LHCN-M2 (cell line): ENCODE measurements around the gene ADAMTS16. TPM values are rescaled to one million over a fixed set of nuclear protein-coding genes. Genes with fewer than 3 reads are reported as not detected.

Source experiments
- DNase-seq: peaks from one replicate; pipeline ENCODE4 v3.0.0-alpha.2; 2012; ENCODE audit warnings: low read depth
- total RNA-seq: library from RNA; depleted of rRNA; stranded (reverse); fragments of >200 nt; gene quantifications from 2 replicates; pipeline ENCODE4 v1.2.3, GENCODE V29; 2014

ADAMTS16 gene
- total RNA-seq, 1 experiment from 2014 or later: 1.6 TPM

DNA sequence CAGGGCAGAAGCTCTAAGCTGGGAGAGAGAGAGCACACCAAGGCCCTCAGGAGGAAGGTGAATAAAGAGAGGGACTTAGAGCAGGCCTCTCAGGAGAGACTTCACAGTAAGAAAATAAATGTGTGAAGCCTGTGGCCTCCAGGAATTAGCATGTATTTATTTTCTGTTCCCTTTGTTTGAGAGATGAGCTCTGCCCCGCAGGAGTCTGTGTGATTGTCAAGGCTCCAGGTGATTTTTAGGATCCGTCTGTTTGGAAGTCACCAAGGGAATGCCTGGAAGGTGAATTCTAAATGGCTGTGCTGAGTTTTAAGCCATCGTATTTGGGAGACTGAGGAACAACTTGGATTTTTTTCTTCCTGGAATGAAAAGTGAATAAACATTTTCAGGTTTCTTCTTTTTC lies 174.0 kb downstream of the ADAMTS16 start:
- no peak for DNase-seq

DNA sequence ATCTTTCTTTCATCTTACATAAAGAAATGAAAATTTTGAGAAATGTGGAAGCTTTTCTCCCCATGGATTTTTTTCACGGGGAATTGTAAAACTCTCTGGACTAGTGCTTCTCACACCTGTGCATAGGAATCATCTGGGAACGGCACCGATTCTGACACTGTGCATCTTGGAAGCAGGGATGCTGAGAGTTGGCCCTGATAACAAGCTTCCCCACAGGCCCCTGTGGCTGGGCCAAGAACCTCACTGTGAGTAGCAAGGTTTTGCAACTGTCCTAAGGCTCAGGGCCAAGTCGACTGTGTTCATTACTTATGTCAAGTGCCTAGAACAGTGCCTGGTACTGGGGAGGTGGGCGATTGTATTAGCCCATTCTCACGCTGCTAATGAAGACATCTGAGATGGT lies 174.5 kb downstream of the ADAMTS16 start:
- DNase-seq: no peak

DNA sequence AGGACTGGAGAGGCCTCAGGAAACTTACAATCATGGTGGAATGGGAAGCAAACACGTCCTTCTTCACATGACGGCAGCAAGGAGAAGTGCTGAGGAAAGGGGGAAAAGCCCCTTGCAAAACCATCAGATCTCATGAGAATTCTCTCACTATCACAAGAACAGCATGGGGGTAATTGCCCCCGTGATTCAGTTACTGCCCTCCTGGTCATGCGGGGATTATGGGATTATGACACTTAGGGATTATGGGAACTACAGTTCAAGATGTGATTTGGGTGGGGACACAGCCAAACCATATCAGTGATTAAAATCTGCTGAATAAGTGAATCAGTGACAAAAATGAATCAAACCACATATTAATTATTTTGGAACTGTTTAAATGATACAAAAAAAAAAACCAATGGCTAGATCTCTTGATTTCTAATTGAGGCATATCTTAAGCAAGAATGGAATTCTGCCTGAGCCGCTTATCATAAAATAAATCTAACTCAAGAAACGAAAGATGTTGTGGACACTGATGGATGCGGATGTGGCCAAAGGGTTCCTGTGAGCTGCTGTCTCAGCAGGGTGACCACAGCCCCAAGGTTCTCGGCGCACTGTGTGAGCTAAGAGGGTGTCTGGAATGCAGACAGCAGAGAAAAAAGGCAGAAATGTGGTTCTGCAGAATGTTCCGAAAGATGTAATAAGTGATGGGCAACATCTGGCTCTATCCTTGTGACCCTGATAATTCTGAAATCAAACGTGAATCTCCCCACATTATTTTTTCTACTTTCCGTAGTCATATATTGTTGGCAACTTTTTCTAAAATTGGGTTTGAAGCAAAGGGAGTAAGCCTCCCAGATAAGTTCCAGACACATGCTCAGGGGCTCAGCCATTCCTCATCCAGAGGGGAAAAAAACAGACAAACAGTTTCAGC lies 175.2 kb downstream of the ADAMTS16 start:
- DNase-seq: no peak

DNA sequence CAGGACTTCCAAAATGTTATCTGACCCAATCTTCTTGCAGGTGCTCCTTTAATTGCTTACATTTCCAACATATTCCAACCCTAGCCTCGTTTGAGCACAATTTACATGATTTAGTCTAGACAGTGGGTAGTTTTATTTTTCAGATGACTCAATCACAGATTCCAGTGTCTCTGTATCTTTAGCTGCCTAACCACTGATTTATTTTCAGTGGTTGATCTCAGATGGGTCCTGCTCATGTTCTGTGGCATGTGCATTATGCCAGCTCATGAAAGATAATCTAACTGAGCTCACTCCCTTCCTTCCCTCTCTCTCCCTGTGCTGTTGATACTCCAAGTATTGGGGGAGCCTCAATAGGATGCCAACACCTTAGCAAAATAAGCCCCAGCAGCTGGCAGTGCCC lies 176.2 kb downstream of the ADAMTS16 start:
- peak; percentile 61 for DNase-seq

DNA sequence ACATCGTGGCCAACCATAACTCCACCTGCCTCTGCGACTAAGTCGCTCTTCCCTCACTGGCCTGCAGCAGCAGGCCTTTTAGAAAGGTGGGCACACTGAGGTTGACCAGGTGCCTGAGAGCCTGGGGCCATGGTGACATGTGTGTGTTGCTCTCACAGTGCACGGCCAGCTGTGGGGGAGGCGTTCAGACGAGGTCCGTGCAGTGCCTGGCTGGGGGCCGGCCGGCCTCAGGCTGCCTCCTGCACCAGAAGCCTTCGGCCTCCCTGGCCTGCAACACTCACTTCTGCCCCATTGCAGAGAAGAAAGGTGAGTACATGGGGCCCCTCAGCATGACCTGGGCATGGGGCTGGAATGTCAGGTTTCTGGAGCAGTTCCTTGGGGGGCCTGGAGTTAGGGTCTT lies 177.8 kb downstream of the ADAMTS16 start:
- DNase-seq: no peak

DNA sequence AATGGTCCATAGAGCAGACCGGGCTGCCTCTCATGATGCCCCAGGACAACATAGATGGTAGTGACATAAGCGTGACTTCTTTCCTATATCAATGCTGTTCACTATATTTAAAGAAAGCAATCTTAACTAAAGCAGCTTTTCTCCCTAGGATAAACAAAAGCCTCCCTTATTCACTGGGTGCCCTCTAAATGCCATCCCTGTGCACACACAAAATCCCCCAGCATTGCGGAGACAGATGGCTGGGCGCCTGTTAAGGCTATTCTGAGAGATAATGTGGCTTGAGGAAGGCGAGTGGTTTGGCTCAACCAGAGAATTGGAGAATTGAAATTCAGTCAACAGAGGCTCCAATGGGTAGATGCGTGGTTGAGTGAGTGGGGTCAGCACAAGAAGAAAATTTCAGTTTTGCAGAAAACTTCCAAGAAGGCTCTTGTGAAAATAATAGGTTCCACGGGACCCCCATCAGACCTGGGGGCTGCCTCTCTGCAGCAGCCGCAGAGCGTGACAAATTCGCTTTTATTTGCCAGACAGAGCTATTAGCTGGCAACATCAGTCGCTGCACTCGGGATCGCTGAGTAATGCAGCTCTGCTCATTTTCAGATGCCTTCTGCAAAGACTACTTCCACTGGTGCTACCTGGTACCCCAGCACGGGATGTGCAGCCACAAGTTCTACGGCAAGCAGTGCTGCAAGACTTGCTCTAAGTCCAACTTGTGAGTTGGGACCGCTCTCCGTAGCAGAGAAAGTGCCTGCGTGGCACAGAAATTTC lies 178.5 kb downstream of the ADAMTS16 start:
- no peak for DNase-seq

DNA sequence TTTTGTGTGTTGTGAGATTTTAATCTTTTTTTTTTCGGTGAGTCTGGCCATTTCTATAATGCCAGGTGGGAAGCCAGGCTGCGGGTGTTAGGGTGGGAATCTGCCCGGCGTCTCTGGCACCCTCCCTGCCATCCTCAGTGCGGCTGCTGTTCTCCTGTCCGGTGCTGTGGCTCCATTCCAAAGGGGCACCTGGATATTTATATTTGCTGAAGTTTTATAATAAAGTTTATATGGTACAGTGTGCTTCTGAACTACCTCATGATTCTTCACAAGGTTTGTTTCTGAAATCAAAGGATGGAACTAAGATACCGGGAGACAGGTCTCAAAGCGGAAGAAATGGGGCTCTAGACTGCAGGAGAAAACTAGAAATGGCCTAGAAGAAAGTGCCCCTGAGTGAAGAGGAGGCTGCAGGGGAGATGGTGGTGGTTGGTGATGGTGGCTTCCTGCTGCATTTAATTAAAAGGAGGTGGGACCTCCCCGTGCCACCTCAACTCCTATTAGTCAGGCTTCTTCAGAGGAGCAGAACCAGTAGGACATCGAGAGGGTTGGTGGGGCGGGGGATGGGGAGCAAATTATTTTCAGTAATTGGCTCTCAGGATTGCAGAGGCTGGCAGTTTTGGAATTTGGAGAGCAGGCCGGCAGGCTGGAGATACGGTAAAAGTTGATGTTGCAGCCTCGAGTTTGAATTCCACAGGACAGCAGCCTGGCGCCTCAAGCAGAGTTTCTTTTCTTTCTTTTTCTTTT lies 180.1 kb downstream of the ADAMTS16 start:
- no peak for DNase-seq

DNA sequence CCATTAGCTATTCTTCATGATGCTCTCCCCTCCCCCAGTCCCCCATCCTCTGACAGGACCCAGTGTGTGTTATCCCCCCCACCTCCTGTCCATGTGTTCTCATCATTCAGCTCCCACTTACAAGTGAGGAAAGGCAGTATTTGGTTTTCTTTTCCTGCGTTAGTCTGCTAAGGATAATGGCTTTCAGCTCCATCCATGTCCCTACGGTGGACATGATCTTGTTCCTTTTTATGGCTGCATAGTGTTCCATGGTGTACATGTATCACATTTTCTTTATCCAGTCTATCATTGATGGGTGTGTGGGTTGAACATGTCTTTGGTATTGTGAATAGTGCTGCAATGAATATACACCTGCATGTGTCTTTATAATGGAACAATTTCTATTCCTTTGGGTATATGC lies 181.0 kb downstream of the ADAMTS16 start:
- no peak for DNase-seq

DNA sequence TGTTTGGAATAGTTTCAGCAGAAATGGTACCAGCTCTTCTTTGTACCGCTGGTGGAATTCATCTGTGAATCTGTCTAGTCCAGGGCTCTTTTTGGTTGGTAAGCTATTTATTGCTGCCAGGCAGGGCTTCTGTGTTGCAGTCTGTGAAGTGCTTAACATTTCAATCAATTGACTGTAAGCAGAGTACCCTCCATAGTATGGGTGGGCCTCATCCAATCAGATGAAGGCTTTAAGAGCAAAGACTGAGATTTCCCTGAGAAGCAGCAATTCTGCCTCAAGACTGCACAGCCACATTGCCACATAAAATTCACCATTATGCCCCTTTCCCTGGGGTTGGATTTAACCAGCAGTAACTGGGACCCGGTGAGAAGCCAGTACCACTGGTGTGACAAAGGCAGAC lies 183.4 kb downstream of the ADAMTS16 start:
- DNase-seq: no peak

DNA sequence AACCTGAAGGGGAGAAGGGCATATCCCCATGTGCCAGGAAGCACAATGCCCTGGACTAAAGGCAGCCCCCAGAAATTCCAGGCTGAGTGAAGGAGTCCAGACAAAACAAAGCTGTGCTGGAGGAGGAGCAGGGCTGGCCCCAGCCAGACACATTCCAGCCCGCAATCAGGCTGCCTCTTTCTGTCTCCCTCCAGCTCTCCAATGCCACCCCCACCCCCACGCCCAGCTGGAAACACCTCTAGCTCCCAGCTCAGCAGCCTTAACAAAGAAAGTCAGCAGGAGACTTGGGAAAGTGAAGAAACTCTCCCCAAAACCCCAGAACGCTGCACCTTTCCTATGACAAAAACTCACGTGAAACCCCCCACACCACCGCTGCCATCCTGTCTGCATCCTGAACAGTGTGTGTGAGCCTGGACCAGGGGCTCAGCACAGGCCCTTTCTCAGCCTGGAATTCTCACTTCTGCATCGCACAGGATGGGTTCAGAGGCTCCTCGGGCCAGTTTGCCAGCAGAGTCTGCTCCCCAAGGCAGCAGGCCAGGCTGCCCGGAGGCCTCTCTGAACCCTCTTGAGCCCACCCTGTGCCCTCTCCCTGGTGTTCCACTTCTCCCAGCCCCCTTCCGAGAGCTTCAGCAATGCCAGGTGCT lies 186.1 kb downstream of the ADAMTS16 start:
- no peak for DNase-seq

DNA sequence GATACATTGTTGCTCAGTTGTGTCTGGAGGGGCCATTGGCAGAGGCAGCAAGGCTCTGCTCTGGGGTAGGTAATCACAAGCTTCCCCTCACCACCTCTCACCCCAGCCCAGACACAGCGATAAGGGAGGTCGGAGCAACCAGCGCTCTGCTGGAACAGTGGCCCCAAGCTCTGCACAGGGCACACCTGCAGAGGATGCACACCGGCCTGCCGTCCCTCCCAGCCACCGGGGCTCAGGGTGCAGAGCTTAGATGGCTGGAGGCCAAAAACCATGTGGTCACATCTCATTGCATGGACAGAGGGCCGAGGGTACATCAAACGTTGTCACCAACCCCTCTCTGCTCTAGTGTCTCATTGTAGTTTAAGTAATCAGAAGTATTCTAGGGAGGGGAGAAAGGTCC lies 187.0 kb downstream of the ADAMTS16 start:
- DNase-seq: no peak

DNA sequence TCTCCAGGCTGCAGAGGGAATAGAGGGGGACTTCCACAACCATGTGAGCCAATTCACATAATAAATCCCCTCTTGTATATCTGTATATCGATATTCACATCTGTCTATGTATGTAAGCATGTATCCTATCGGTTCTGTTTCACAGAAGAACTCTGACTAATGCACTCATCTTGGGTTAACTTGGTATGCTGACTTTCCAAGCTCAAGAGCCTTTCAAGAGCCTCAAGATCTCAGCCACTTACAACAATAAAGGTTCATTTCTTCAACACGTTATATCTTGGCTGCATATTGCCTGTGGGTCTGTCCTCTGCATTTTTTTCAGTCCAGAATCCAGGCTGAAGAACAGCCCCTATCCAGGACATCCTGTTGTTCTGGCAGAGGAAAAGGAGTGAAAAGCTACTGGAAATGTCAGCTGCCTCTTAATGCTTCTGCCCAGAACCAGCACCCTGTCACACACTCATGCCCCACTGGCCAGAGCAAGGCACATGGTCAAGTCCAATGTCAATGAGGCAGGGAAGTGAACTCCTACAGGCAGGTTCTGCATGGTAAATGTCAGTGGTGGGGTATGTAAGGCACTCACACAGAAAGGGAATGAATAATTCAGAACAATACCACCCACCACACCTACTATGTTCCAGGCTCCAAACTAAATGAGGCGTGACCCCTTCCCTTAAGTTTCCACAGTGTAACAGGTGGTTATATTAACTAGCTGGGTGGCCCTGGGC lies 190.8 kb downstream of the ADAMTS16 start:
- DNase-seq: no peak

DNA sequence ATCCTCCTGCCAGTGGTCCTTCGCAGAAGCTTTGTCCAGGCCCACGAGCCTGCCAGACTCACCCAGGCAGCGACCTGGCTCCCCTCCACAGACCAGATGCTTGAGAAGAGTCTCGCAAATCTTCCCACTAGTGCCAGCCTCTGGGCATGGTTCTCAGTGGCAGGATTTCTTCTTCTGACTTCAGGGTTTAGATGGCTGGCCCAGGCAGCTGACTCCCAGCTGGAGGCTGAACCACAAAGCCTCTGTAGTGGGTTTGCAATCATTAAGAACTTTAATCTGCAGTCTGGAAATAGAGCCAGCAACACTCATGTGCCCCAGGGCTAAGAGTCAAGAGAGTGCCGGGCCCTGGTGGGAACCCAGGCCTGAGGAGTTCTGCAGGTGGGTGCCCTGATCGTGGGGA lies 191.7 kb downstream of the ADAMTS16 start:
- no peak for DNase-seq

DNA sequence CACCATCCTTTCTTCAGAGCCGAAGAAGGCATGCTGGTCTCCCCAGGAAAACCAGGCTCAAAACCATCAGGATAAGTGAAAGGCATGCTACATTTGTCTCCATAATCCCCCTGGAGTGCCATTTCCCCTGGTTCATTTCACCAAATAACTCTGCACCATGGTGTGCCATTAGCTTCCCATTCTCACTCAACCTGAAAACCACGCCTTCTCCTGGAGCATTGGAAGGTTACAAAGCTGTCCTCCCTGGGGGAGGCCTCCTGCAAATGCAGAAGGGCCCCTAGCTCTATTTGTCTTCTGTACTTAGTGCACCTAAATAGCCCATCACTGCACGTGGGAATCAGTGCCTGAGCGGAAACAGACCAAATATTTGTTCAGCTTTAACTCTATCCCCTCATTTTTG lies 192.2 kb downstream of the ADAMTS16 start:
- DNase-seq: no peak

DNA sequence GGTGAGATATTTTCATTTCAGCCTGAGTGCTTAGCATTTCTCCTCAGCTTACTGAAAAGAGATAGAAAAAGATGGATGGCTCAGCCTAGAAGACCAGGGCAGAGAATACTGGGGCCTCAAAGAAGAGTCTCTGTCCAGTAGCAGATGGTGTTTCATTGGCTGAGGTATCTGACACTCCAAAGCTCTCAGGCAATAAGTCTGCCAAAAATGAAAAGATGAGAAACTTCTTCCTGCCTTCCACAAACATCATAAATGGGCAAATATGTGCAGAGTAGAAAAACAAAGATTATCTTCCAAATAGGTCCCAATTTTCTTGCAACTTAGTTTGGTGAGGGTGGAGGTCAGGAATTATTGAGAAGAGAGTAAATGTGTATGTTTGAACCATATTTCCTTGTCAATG lies 195.0 kb downstream of the ADAMTS16 start:
- no peak for DNase-seq

DNA sequence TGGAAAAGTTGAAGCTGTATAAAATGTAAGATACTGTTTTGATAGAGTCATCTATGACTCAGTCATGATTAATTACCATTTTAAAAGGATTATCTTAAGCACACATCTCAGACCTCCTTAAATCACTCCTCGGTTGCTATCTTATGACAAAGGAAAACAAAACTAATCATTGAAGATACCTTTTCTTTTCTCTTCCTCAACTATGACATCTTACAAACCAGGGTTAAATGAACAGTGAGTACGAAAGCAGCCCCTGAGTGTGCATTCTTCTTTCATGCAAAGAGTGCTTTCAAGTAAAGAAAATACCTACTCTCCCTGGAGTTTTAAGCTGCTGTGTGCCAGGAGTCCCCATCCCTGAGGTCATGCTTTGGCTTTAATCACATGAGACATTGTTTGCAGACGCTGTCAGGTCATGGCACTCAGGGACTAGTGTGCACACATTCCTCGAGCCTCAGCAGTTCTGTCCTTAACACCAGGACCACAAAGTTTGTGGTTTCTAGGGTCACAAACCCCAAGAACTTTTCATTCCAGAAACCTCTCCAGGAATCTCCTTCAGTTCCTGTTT lies 195.7 kb downstream of the ADAMTS16 start:
- peak; percentile 48 for DNase-seq

DNA sequence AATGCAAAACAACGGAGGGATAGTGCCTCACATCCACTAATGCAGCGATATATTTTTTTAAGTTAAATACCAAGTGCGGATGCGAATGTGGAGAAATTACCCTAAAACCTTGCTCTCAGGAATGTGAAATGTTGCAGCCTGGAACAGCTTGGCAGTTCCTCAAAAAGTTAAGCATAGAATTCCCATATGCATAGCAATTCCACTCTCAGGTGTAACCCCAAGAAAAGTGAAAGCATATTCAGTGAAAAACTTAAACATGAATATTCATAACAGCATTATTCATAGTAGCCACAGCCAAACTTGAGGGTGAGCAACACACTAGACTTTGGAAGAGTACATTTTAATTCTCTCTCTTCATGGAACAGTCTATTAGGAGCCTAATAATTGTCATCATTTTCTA lies 199.1 kb downstream of the ADAMTS16 start:
- DNase-seq: no peak

DNA sequence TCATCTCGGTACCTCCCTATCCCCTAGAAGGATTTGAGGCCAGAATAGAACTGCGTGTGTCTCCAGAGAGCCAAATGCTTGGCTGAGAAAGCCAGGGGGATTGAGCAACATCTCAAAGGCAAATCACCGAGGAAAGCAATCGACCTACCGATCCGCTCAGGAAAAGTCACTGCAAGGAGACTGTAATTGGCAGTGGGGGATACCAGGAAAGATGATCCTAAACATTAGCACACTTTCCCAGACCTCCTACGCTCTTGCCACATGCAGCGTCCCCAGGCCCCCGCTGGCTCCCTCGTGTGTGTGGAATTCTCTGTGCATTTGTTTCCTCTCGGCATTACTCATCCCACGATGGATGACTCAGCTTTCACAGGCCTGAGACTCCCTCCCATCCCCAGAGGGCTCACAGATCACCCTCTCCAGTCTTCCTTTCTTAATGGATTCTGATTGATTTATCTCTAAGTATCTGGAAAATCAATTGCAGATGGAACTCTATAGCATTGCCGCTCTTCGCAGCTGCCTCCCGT lies 200.1 kb downstream of the ADAMTS16 start:
- DNase-seq: peak; percentile 88

DNA sequence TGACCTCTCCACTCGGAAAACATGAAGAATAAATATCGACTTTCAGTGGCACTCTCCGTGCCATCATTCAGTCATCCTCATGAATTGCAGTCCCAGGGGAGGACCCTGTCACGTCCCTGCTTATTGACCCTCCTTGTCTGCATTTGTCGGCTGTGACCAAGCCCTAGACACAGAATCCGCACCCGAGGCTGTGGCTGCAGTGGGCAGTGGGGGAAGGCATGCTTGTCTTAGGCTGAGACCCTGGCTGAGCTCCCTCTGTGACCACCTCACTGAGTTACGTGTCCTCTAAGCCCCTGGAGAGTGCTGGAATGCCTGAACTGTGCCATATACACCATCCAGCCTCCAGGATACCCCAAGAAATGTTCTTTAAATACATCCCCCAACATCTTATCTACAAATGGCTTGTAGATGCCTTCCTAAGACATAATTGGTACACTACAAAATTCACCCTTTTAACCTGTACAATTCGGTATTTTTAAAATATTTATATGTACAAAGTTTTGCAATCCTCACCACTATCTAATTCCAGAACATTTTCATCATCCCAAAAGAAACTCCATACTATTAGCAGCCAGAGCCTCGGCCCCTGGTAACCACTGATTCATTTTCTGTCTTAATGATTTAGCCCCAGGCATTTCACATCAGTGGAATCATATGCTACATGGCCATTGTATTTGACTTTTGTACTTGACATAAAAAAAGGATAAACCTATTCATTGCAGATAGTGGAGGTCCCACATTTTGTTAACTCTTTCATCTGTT lies 201.6 kb downstream of the ADAMTS16 start:
- peak; percentile 26 for DNase-seq

DNA sequence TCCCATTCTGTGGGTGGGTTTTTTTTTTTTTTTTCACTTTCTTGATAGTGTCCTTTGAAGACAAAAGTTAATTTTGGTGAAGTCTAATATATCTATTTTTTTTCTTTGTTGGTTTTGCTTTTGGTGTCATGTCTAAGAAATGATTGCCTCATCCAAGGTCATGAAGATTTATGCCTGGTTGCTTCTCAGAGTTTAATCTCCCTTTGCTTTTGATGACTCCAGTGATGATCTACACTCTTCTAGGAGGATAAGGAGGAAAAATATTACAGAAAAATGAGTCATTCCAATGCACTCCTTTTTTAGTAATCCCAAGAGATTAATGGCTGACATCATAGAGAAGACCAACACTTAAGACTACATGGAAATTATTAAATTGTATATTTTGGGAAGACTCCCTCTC lies 202.7 kb downstream of the ADAMTS16 start:
- DNase-seq: peak; percentile 36
